Liver (tissue), 3 donors: ENCODE data around the gene FLVCR2.

Source experiments
- ATF3 ChIP-seq: IDR thresholded peaks from 2 replicates; pipeline ENCODE4 v1.6.1; 2016; ENCODE audit warnings: antibody characterized with exemption
- CTCF ChIP-seq: fragments of 150-350 bp; IDR thresholded peaks from 2 replicates; pipeline ENCODE4 v1.5.1; 2017; ENCODE audit warnings: improper control_type of control experiment, low read depth, low read length; ENCODE audit not compliant: missing input control
- JUND ChIP-seq, 2 donors: IDR thresholded peaks; 2 replicates each; pipeline ENCODE4 v1.6.1; 2016; ENCODE audit warnings: antibody characterized with exemption in 2 of 2
- RAD21 ChIP-seq, 2 donors: IDR thresholded peaks; 2 replicates each; pipeline ENCODE4 v1.6.1; 2016; ENCODE audit warnings: antibody characterized with exemption in 2 of 2, mild to moderate bottlenecking in 2 of 2
- REST ChIP-seq: IDR thresholded peaks from 2 replicates; pipeline ENCODE4 v1.6.1; 2016; ENCODE audit warnings: antibody characterized with exemption, mild to moderate bottlenecking
- RXRA ChIP-seq, 2 donors: IDR thresholded peaks; 2 replicates each; pipeline ENCODE4 v1.6.1; 2017 to 2018; ENCODE audit warnings: antibody characterized with exemption in 2 of 2, mild to moderate bottlenecking in 1 of 2
- SP1 ChIP-seq: IDR thresholded peaks from 2 replicates; pipeline ENCODE4 v1.6.1; 2018; ENCODE audit warnings: antibody characterized with exemption, mild to moderate bottlenecking
- donor health status: healthy.
- donor health status: healthy.

- TF ChIP-seq CTCF (no peak), RAD21 (IDR thresholded peaks at IDR 0.05) (no peak), RXRA (IDR thresholded peaks at IDR 0.05) (no peak), JUND (IDR thresholded peaks at IDR 0.05) (no peak), REST (no peak), SP1 (no peak), ATF3 (no peak)
Measured at GRCh38 chr14:75609116-75609515, 30.7 kb downstream of the FLVCR2 start.
